Spleen (tissue), 11 donors: ENCODE measurements around the gene ATP2B2. TPM values are rescaled to one million over a fixed set of nuclear protein-coding genes. Genes with fewer than 3 reads are reported as not detected.
A peak's percentile ranks its signal among the peaks of the same experiment; 100 is the strongest.

Experiments used
- DNase-seq: peaks from one replicate; pipeline ENCODE4 v3.0.0-alpha.2; 2020
- H3K27ac ChIP-seq, 8 donors: fragments of 200-600 bp; sonication (generic) in 7 of 8; 1 replicate in 4 of 8; 2 replicates in 4 of 8; pipeline versions ENCODE4 v1.5.0 to v1.8.0; 2016 to 2021; ENCODE audit warnings: inconsistent platforms in 4 of 8, mild to moderate bottlenecking in 4 of 8, moderate library complexity in 1 of 8
- H3K27me3 ChIP-seq, 7 donors: fragments of 200-600 bp; sonication (generic) in 6 of 7; replicated peaks in 1 of 7; 1 replicate in 4 of 7; 2 replicates in 3 of 7; pipeline versions ENCODE4 v1.5.0 to v1.8.0; 2016 to 2021; ENCODE audit warnings: inconsistent platforms in 3 of 7, mild to moderate bottlenecking in 1 of 7
- H3K36me3 ChIP-seq, 6 donors: fragments of 200-600 bp; sonication (generic) in 5 of 6; 1 replicate in 4 of 6; 2 replicates in 2 of 6; pipeline versions ENCODE4 v1.5.0 to v1.8.0; 2016 to 2021; ENCODE audit warnings: inconsistent platforms in 2 of 6
- H3K4me1 ChIP-seq, 6 donors: fragments of 200-600 bp; sonication (generic) in 5 of 6; 1 replicate in 3 of 6; 2 replicates in 3 of 6; pipeline versions ENCODE4 v1.5.0 to v1.8.0; 2016 to 2021; ENCODE audit warnings: inconsistent platforms in 3 of 6
- H3K4me3 ChIP-seq, 8 donors: fragments of 200-600 bp; sonication (generic) in 7 of 8; 1 replicate in 4 of 8; 2 replicates in 4 of 8; pipeline versions ENCODE4 v1.5.0 to v1.8.0; 2016 to 2021; ENCODE audit warnings: inconsistent platforms in 4 of 8, mild to moderate bottlenecking in 4 of 8, moderate library complexity in 2 of 8
- H3K9me3 ChIP-seq, 8 donors: fragments of 200-600 bp; sonication (generic) in 7 of 8; 1 replicate in 4 of 8; 2 replicates in 4 of 8; pipeline versions ENCODE4 v1.5.0 to v1.8.0; 2016 to 2021; ENCODE audit warnings: inconsistent platforms in 4 of 8
- CTCF ChIP-seq, 11 experiments: fragments of 200-600 bp in 7 of 11; fragments of 450-650 bp in 4 of 11; sonication (generic) in 4 of 11; IDR thresholded peaks in 8 of 11; conservative IDR thresholded peaks in 3 of 11; 1 replicate in 7 of 11; 2 replicates in 4 of 11; pipeline versions ENCODE4 v1.4.0 to v1.8.0; 2016 to 2021; ENCODE audit warnings: antibody characterized with exemption in 11 of 11, inconsistent platforms in 4 of 11, mild to moderate bottlenecking in 1 of 11
- POLR2A ChIP-seq, 3 donors: fragments of 450-650 bp; IDR thresholded peaks; one replicate each; pipeline ENCODE4 v1.5.1; 2017; ENCODE audit warnings: antibody characterized with exemption in 3 of 3, mild to moderate bottlenecking in 1 of 3
- POLR2AphosphoS5 ChIP-seq, 3 donors: sonication (generic); formaldehyde crosslinking; IDR thresholded peaks; one replicate each; pipeline ENCODE4 v1.5.1; 2017; ENCODE audit warnings: antibody characterized with exemption in 3 of 3
- WGBS, 5 donors: extraction: QIAGEN DNeasy Blood & Tissue Kit in 3 of 5; methylation state at CpG; one replicate each; pipeline versions ENCODE4 v1.1.5 to v1.1.7; 2013 to 2018; 5-methylcytosine and 5-hydroxymethylcytosine counted together
- intact Hi-C: fragments of 100-400 bp; cut with DNase I; formaldehyde crosslinking; loops from one replicate; pipeline ENCODE4 v1.15.0; 2023; ENCODE audit warnings: low total_unique reads
- polyA plus RNA-seq, 3 donors: library from polyadenylated mRNA; stranded (reverse); fragments of 200-250 nt; gene quantifications; one replicate each; pipeline ENCODE4 v1.2.1, GENCODE V29; 2013
- total RNA-seq, 7 donors: library from RNA; depleted of rRNA in 3 of 7; stranded (reverse); fragments of >200 nt in 3 of 7; fragmentation: NEBNext Ultra II Directional in 4 of 7; extraction: Animal tissue kit (Norgen Biotek cat#: 25700) in 4 of 7; gene quantifications; one replicate each; pipeline versions ENCODE4 v1.1.0 to v1.2.1, GENCODE V29; 2016 to 2021
- donor health status: healthy with polysubstance abuse.
- donor health status: DM: no; HTN: no; CAD: no; lungs with moderate emphysema.
- donor health status: DM: no; HTN: no; CAD: no.
- donor health status: Bipolar disorder and iron deficiency.
- donor health status: healthy.
- donor health status: DM: no; HTN: no; CAD: no.
- donor health status: DM: yes; HTN: yes; CAD: no.

Gene ATP2B2
- total and polyA plus RNA-seq, 10 donors: 0.02 to 1.5 (median 0.24) TPM; not detected in 2

- Histone ChIP-seq H3K4me3 (no peak overlapping the region), H3K27me3 (peaks cover 0 to 3% (median 0%) of the 10 kb centered on the region in 7 donors), H3K27ac (no peak overlapping the region), H3K4me1 (peaks cover 0 to 18% (median 7%) of the 10 kb centered on the region in 6 donors), H3K9me3 (no peaks in the 10 kb centered on the region), H3K36me3 (no peaks in the 10 kb centered on the region)
- 87 to 97% (median 92%) methylated on average over 3 of the region's 3 CpGs for WGBS, 5 donors
- DNase-seq: peak; percentile 56
- TF ChIP-seq POLR2AphosphoS5 (IDR thresholded peaks at IDR 0.05) (no peak), CTCF (IDR thresholded peaks at IDR 0.05 in 8 of 11, conservative IDR thresholded peaks at IDR 0.05 in 3 of 11) (no peak), POLR2A (IDR thresholded peaks at IDR 0.05) (no peak)
- intact Hi-C loops: no loop called here
Measured at GRCh38 chr3:10353160-10353559, 152.2 kb downstream of the ATP2B2 start.

GRCh38 chr3:10352146-10352911, 153.1 kb downstream of the ATP2B2 start:
- no peaks in the 10 kb centered on the region for H3K36me3 ChIP-seq
- peaks cover 0 to 3% (median 0%) of the 10 kb centered on the region in 7 donors for H3K27me3 ChIP-seq

GRCh38 chr3:10351013-10351735, 154.2 kb downstream of the ATP2B2 start:
- 61 to 78% (median 73%) methylated on average over 13 of the region's 13 CpGs for WGBS, 5 donors
- intact Hi-C loops: no loop called here
- peak; percentile 20 for DNase-seq

More at GRCh38 chr3:10352146-10352911, 153.1 kb downstream of the ATP2B2 start:
- TF ChIP-seq POLR2A (IDR thresholded peaks at IDR 0.05) (no peak), POLR2AphosphoS5 (IDR thresholded peaks at IDR 0.05) (no peak), CTCF (IDR thresholded peaks at IDR 0.05 in 8 of 11, conservative IDR thresholded peaks at IDR 0.05 in 3 of 11) (no peak)
- intact Hi-C loops: no loop called here
- Histone ChIP-seq H3K4me1 (peaks cover 0 to 10% (median 7%) of the 10 kb centered on the region in 6 donors), H3K27ac (no peak overlapping the region), H3K4me3 (no peak overlapping the region), H3K9me3 (no peaks in the 10 kb centered on the region)
- peak; percentile 56 for DNase-seq
- 67 to 79% (median 76%) methylated on average over 10 to 14 of the region's 14 CpGs for WGBS, 5 donors

More at GRCh38 chr3:10351013-10351735, 154.2 kb downstream of the ATP2B2 start:
- H3K27me3 ChIP-seq: peaks cover 0 to 3% (median 0%) of the 10 kb centered on the region in 7 donors
- no peak overlapping the region for H3K4me3 ChIP-seq
- H3K36me3 ChIP-seq: no peaks in the 10 kb centered on the region
- TF ChIP-seq POLR2A (IDR thresholded peaks at IDR 0.05) (no peak), CTCF (IDR thresholded peaks at IDR 0.05 in 8 of 11, conservative IDR thresholded peaks at IDR 0.05 in 3 of 11) (no peak), POLR2AphosphoS5 (IDR thresholded peaks at IDR 0.05) (no peak)
- H3K4me1 ChIP-seq: peaks cover 0 to 10% (median 7%) of the 10 kb centered on the region in 6 donors
- no peaks in the 10 kb centered on the region for H3K9me3 ChIP-seq
- H3K27ac ChIP-seq: no peak overlapping the region
